ACC112 (cell line): ENCODE results near the gene PEX7.
"Not testable (repeated sequence)": the region's sequence is repeated elsewhere in the genome, so short reads cannot be mapped to it uniquely, and the experiment has no call there.

Experiments used
- H2AFZ ChIP-seq: fragments of 200-600 bp; sonication (generic); one replicate; pipeline ENCODE4 v1.6.0; 2017; ENCODE audit warnings: antibody characterized with exemption, low read length; ENCODE audit not compliant: unreplicated experiment
- H3K27ac ChIP-seq: fragments of 200-600 bp; sonication (generic); 2 replicates; pipeline ENCODE4 v1.5.1; 2014; ENCODE audit warnings: low read depth, mild to moderate bottlenecking, antibody characterized with exemption, low read length, moderate library complexity
- H3K27me3 ChIP-seq: fragments of 200-600 bp; sonication (generic); 2 replicates; pipeline ENCODE4 v1.6.1; 2014; ENCODE audit warnings: mild to moderate bottlenecking, antibody characterized with exemption, low read length, moderate library complexity, mixed read lengths; ENCODE audit not compliant: insufficient read depth
- H3K36me3 ChIP-seq: fragments of 200-600 bp; sonication (generic); 2 replicates; pipeline ENCODE4 v1.6.1; 2016; ENCODE audit warnings: mild to moderate bottlenecking, antibody characterized with exemption, low read length, moderate library complexity, mixed read lengths; ENCODE audit not compliant: insufficient read depth
- H3K4me1 ChIP-seq: fragments of 200-600 bp; sonication (generic); one replicate; pipeline ENCODE4 v1.6.1; 2016; ENCODE audit warnings: low read length, mixed read lengths; ENCODE audit not compliant: insufficient read depth, unreplicated experiment, control insufficient read depth
- H3K4me3 ChIP-seq: fragments of 200-600 bp; sonication (generic); 2 replicates; pipeline ENCODE4 v1.5.1; 2014; ENCODE audit warnings: mild to moderate bottlenecking, low read depth, low read length
- H3K79me2 ChIP-seq: fragments of 200-600 bp; sonication (generic); one replicate; pipeline ENCODE4 v1.6.0; 2016; ENCODE audit warnings: low read length; ENCODE audit not compliant: control insufficient read depth, unreplicated experiment, insufficient read depth

Gene PEX7

DNA sequence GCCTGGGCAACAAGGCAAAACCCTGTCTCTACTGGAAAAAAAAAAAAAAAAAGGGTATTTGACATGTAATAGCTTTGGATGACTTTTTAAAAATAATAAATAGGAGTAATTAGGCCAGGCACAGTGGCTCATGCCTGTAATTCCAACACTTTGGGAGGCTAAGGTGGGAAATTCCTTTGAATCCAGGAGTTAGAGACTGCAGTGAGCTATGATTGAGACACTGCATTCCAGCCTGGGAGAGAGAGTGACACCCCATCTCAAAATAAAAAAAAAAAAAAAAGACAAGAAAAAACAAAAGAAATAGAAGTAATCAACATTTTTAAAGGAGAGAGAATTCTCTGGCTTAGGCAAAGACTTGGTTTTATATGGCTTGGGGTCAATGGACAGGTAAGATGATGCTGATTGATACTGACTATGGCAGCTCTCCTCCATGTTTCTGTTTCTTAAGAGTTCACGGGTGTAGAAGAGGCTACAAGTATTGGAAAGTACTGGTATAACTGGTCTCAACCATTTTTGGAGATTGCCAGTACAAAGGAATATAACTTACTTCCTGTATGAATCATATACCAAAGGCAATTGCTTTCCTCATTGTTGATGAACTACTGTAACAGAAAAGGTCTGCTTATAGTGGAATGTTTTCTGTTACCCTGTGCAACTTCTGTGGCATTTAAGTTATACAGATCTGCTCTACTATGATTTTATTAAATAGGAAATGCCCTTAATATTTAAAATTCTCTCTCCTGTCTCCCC lies 40.2 kb upstream of the PEX7 start:
- peak overlapping the region; percentile 71 for H3K27ac ChIP-seq
- peaks cover 50% of the 10 kb centered on the region for H3K79me2 ChIP-seq
- H3K4me3 ChIP-seq = no peak overlapping the region
- H3K27me3 ChIP-seq = no peaks in the 10 kb centered on the region
- peaks cover 32% of the 10 kb centered on the region for H3K4me1 ChIP-seq
- peak overlapping the region; percentile 52 for H2AFZ ChIP-seq
- no peaks in the 10 kb centered on the region for H3K36me3 ChIP-seq

DNA sequence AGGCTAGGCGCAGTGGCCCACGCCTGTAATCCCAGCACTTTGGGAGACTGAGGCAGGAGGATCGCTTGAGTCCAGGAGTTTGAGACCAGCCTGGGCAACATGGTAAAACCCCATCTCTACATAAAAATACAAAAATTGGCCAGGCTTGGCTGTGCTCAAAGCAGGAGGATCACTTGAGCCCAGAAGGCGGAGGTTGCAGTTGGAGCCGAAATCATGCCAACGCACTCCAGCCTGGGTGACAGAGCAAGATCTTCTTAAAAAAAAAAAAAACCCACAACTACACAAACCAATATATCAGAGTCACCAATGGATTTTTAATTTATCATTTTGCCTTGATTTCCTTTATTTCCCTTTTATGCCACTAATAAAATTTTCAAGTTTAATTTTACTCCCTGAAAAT lies 39.4 kb upstream of the PEX7 start:
- Histone ChIP-seq H2AFZ (no peak overlapping the region), H3K27ac (peak overlapping the region; percentile 71), H3K79me2 (peaks cover 56% of the 10 kb centered on the region), H3K27me3 (no peaks in the 10 kb centered on the region), H3K4me3 (no peak overlapping the region), H3K4me1 (peaks cover 38% of the 10 kb centered on the region), H3K36me3 (no peaks in the 10 kb centered on the region)

DNA sequence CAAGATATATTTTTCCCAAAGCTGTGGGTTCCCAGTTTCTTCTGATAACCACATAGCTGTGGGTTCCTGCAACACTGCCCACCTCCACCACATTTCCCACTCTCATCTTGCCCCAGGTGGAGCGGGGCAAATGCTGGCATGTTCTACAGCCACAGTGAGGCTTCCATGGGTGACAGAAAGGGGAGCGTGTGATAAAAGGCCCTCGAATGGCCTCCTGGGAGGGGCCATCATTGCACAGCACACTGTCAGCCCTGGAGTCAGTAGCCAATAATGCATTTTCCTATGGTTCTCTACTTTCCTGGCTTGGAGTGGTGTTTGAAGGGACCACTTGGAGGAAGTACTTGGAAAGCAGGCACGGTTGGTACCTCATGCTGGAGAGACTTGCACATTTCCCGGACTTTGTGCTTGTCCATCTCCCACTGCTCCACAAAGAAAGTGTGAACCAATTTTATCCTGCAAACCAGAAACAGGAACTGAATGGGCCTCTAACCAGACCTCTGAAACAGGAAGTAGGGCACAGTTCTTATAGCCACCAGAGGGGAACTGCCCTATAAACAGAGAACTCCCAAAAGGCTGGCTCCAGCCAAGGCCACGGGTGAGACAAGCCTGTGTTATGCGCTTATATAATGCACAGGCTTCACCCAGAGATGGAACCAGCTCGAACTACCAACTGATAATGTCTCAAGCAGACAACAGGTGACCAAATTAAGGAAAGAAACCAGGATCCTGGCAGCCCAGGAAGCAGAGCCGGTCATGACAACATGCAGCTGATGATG lies 38.7 kb upstream of the PEX7 start:
- H3K36me3 ChIP-seq = no peaks in the 10 kb centered on the region
- no peak overlapping the region; the same call in 1 of the 2 replicates for H3K27ac ChIP-seq
- no peaks in the 10 kb centered on the region for H3K27me3 ChIP-seq
- no peak overlapping the region for H2AFZ ChIP-seq
- H3K4me3 ChIP-seq = no peak overlapping the region
- peaks cover 45% of the 10 kb centered on the region for H3K4me1 ChIP-seq
- peaks cover 58% of the 10 kb centered on the region for H3K79me2 ChIP-seq

DNA sequence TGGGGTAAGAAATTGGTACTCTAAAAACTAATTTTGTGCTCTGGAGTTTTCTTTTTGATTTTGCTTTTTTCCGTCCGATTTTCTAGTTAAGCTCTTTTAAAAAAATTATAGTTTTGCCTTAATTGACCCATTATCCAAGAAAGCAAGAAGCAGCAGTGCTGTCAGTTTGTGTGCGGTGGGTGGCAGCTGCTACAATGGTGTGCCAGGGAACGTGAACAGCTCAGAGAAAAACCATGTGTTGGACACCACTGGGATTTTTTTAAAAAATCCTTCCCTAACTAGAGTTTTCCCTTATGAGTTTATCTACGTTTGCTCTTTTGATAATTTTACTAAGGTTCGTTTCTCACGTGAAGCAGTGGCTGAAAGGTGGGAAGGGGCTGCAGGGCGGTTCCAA lies 38.1 kb upstream of the PEX7 start:
- no peak overlapping the region for H2AFZ ChIP-seq
- no peak overlapping the region for H3K4me3 ChIP-seq
- H3K27me3 ChIP-seq = no peaks in the 10 kb centered on the region
- H3K36me3 ChIP-seq = no peaks in the 10 kb centered on the region
- no peak overlapping the region for H3K27ac ChIP-seq
- H3K4me1 ChIP-seq = peaks cover 48% of the 10 kb centered on the region
- peaks cover 63% of the 10 kb centered on the region for H3K79me2 ChIP-seq

DNA sequence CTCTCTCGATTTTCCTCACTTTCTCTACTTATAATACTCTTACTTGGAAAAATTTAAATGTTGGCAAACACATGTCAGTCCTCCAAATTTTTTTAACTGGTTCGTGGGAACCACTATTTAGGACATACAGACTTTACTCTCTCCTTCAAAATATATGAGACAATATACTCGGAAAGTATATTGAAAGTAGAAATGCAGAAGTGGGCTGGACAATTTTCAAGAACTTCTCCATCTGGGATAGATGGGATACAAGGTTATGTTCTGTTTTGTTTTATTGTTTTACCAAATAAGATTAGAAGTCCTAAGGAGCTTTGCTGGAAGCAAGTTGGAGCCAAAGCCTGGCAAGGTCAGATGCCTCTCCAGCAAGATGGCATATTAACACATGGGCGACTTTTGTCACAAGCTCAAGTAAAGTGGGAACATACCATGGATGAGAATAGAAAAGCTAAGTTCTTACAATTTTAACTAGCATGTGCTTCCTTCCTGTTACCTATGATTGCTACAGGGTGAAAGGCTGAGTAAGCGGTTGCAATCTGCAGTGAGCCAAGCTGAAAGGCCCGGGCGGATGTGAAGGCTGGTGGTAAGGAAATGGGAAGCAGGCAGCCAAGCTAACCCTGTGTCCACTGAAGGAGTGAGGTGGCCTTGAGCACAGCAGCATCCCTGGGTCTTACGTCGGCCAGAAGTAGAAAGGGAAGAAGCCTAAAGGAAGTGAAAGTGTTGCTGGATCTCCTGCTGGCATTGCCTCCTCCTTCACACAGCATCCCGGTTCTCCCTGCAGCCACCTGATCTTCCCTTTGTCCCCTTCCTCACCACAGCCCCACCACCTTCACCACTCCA lies 37.3 kb upstream of the PEX7 start:
- H2AFZ ChIP-seq = no peak overlapping the region
- peaks cover 55% of the 10 kb centered on the region for H3K4me1 ChIP-seq
- H3K27ac ChIP-seq = no peak overlapping the region
- H3K36me3 ChIP-seq = no peaks in the 10 kb centered on the region
- peaks cover 66% of the 10 kb centered on the region for H3K79me2 ChIP-seq
- no peak overlapping the region for H3K4me3 ChIP-seq
- no peaks in the 10 kb centered on the region for H3K27me3 ChIP-seq

DNA sequence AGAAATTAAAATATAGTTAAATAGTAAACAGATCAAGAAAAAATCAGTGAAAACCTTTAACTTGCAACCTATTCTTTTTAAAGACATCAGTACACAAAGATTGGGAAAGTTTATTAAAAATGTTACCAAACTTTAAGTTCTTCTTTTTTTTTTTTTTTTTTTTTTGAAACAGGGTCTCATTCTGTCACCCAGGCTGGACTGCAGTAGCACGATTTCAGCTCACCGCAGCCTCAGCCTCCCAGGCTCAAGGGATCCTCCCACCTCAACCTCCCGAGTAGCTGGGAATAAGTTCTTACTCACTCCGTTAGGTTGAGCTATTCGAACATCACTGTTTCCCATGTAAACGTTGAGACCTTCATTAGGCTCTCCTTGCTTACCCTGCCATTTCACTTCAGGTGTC lies 35.7 kb upstream of the PEX7 start:
- H3K36me3 ChIP-seq = no peaks in the 10 kb centered on the region
- no peaks in the 10 kb centered on the region for H3K27me3 ChIP-seq
- peak overlapping the region; percentile 91 for H3K27ac ChIP-seq
- peaks cover 54% of the 10 kb centered on the region for H3K4me1 ChIP-seq
- H2AFZ ChIP-seq = no peak overlapping the region
- H3K79me2 ChIP-seq = peaks cover 74% of the 10 kb centered on the region
- H3K4me3 ChIP-seq = no peak overlapping the region

DNA sequence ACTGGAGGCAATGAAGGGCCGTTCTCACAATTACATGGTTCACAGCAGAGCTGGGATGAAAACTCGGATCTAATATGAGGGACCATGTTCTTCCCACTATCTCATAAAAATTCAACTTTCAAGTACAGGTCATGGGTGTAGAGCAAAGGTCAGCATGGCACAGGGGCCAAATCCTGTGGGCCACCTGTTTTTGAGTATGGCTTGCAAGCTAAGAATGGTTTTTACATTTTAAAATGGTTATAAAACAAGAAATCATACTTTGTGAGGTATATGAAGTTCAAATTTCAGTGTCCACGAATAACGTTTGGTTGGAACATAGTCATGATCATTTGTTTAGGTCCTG lies 34.7 kb upstream of the PEX7 start:
- no peaks in the 10 kb centered on the region for H3K27me3 ChIP-seq
- H3K36me3 ChIP-seq = no peaks in the 10 kb centered on the region
- peaks cover 76% of the 10 kb centered on the region for H3K79me2 ChIP-seq
- H3K4me1 ChIP-seq = peaks cover 44% of the 10 kb centered on the region
- no peak overlapping the region for H2AFZ ChIP-seq
- H3K27ac ChIP-seq = peak overlapping the region; percentile 91
- peak overlapping the region; percentile 61 for H3K4me3 ChIP-seq

DNA sequence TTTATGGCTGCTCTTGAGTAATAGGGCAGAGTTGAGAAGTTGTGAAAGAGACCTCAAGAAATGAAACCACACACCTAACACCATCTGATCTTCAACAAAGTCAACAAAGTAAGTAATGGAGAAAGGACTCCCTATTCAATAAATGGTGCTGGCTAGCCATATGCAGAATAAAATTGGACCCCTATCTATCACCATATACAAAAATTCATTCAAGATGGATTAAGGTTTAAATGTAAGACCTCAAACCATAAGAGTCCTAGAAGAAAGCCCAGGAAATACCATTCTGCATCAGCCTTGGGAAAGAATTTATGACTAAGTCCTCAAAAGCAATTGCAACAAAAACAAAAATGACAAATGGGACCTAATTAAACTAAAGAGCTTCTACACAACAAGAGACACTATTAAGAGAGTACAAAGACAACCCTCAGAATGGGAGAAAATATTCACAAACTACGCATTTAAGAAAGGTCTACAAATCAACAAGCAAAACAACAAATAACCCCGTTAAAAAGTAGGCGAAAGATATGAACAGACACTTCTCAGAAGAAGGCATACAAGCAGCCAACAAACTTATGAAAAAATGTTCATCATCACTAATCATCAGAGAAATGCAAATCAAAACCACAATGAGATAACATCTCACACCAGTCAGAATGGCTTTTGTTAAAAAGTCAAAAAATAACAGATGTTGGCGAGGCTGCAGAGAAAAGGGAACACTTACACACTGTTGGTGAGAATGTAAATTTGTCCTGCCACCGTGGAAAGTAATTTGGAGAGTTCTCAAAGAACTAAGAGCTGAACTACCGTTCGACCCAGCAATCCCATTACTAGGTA lies 34.1 kb upstream of the PEX7 start:
- Histone ChIP-seq H3K27me3 (no peaks in the 10 kb centered on the region), H3K79me2 (peaks cover 75% of the 10 kb centered on the region), H3K4me1 (peaks cover 42% of the 10 kb centered on the region), H2AFZ (no peak overlapping the region), H3K4me3 (peak overlapping the region; percentile 61), H3K27ac (peak overlapping the region; percentile 91), H3K36me3 (no peaks in the 10 kb centered on the region)

DNA sequence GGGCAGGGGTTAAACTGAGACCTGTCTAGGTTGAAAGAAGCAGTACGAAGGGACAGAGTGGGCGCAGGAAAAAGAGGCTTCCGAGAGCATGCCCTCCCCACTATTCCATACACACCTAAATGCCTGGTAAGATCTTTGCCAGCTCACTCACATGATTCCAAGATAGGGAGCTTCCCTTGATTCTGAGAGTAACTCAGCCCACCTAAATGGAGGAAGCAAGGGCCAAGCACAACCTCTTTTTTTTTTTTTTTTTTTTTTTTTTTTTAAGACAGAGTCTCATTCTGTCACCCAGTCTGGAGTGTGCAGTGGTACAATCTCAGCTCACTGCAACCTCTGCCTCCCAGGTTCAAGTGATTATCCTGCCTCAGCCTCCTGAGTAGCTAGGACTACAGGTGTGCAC lies 33.0 kb upstream of the PEX7 start:
- peaks cover 38% of the 10 kb centered on the region for H3K4me1 ChIP-seq
- H3K36me3 ChIP-seq, H2AFZ ChIP-seq, H3K27ac ChIP-seq, H3K27me3 ChIP-seq: not testable (repeated sequence)
- peaks cover 63% of the 10 kb centered on the region for H3K79me2 ChIP-seq
- H3K4me3 ChIP-seq = peak overlapping the region; percentile 100
